NCI-H2107 (cell line): ENCODE data around the gene KCNK7.

Experiments
- DNase-seq: peaks from one replicate; lab custom pipeline; 2025; lab: John Stamatoyannopoulos, UW

The KCNK7 gene

GRCh38 chr11:65627202-65627601 is 31.6 kb upstream of the KCNK7 start:
- DNase-seq = no peak

GRCh38 chr11:65625628-65626342 is 30.2 kb upstream of the KCNK7 start:
- DNase-seq = peak; percentile 47

- no peak for DNase-seq
These were observed 29.5 kb upstream of the KCNK7 start for GRCh38 chr11:65624931-65625627.

- no peak for DNase-seq
These were observed 28.4 kb upstream of the KCNK7 start for GRCh38 chr11:65623852-65624616.

GRCh38 chr11:65623177-65623576 is 27.6 kb upstream of the KCNK7 start:
- no peak for DNase-seq

GRCh38 chr11:65622011-65622410 is 26.4 kb upstream of the KCNK7 start:
- DNase-seq = no peak

GRCh38 chr11:65621460-65621859 is 25.9 kb upstream of the KCNK7 start:
- no peak for DNase-seq

- no peak for DNase-seq
These were observed 25.1 kb upstream of the KCNK7 start for GRCh38 chr11:65620666-65621065.

- DNase-seq = no peak
These were observed 23.8 kb upstream of the KCNK7 start for GRCh38 chr11:65619281-65619928.

GRCh38 chr11:65618763-65619162 is 23.2 kb upstream of the KCNK7 start:
- no peak for DNase-seq

GRCh38 chr11:65617990-65618751 is 22.6 kb upstream of the KCNK7 start:
- no peak for DNase-seq

GRCh38 chr11:65617136-65617850 is 21.7 kb upstream of the KCNK7 start:
- DNase-seq = no peak

- DNase-seq = no peak
These were observed 21.0 kb upstream of the KCNK7 start for GRCh38 chr11:65616575-65617001.

- no peak for DNase-seq
These were observed 20.5 kb upstream of the KCNK7 start for GRCh38 chr11:65615950-65616574.

GRCh38 chr11:65615229-65615949 is 19.8 kb upstream of the KCNK7 start, which contains the start of gene PCNX3:
Gene PCNX3 (plus strand): TSS chr11:65615776. CDS start chr11:65616312, 536 bp downstream.
- peak; percentile 99 for DNase-seq

- DNase-seq = no peak
These were observed 17.7 kb upstream of the KCNK7 start for GRCh38 chr11:65613091-65613928.

GRCh38 chr11:65612691-65613090 is 17.1 kb upstream of the KCNK7 start:
- DNase-seq = no peak

GRCh38 chr11:65611758-65612603 is 16.4 kb upstream of the KCNK7 start:
- DNase-seq = no peak
